ENCODE measurements around the gene PDE7B.

- TF ChIP-seq CTCF (conservative IDR thresholded peaks at IDR 0.05 in 1 of 2, IDR thresholded peaks at IDR 0.05 in 1 of 2; ENCODE audit: low read depth in 1 of 2, low read length in 2 of 2) (no peak), EZH2 (IDR thresholded peaks at IDR 0.05; ENCODE audit: low read length, missing control alignments) (no peak)
Measured at GRCh38 chr6:135853227-135853626, 1.7 kb downstream of the PDE7B start.

Measured in fibroblast of lung (primary cell).